Activated CD8-positive, alpha-beta memory T cell treated with anti-CD3 and anti-CD28 coated beads for 24 hours (primary cell): ENCODE data around the gene NRP1.

Source experiments
- DNase-seq: peaks from one replicate; pipeline ENCODE4 v3.0.0-alpha.2; 2020

Gene NRP1

DNA sequence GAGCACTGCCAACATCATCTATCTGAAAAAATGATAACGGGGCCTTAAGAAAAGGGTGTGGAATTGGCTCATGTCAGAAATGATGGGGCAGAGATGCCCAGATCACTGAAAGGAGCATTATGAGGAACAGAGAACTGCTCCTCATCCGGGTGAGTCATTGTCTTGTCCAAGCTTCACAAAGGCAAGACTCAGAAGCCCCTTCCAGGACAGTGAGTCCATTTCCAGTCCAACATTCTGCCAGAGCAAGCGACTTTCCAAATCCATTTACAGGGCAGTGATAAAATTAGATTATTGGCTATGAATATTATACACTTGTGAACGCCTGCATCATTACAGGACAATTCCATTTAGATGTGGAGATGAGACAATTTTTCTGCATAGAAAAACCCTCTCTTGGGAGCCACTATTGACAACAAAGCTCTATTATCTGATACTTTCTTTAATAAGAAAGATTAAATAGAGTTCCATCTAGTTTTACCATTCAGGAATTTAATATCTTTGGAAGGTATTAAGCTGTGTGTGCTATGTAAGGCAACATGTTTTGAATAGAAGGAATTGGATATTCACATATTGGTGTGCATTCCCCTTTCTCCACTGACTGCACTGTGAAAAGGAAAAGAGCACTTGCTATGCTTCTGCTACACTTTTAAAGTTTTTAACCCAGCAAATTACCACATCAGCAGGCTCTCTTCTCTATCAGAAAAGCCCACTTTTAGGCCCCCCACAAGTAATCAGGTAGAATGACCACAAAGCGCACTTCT lies 159.6 kb downstream of the NRP1 start:
- no peak for DNase-seq

- no peak for DNase-seq
Measured at GRCh38 chr10:33165911-33166310, 168.6 kb downstream of the NRP1 start.

DNA sequence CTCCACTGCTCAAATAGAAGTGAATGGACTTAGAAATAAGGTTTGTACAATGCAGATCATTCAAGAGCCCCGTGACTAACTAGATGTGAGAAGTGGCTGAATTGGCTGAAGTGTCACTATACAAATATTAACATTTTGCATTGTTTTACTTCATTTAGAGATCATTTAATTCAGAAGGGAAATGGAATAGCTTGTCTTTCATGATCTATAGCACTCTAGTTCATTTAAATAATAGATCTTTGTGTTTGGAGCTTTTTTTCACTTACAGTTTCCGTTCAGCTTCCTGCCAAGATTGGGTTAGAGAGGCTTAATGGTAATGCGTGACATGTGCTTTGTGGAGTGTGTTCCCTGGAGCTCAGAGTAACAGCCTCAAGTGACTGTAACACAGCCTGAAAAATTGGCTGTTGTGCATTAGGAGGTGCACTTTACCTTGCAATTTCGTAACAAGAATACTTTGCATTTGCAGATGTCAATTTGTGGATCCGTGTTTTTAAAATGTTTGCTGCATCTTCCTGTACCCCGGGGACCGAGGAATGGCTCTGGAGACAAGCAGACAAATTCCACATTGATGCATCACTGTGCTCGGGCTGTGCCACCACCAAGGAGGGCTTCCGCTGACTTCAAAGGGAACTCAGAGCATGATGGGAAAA lies 170.3 kb downstream of the NRP1 start:
- DNase-seq, result no peak

DNA sequence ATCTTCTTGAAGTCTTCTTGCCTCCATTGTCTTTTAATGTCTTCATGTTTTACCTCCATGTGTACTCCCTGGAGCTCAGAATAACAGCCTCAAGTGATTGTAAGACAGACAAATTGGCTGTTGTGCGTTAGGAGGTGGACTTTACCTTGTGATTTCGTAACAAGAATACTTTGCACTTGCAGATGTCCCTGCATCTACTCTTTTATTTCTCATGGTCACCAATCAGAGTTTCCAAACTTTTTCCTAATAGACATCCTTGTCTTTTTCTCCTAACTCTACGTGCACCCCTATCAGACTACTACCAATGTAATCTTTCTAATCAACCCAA lies 172.3 kb downstream of the NRP1 start:
- no peak for DNase-seq

GRCh38 chr10:33161550-33162247 lies 172.8 kb downstream of the NRP1 start:
- DNase-seq, result no peak

DNA sequence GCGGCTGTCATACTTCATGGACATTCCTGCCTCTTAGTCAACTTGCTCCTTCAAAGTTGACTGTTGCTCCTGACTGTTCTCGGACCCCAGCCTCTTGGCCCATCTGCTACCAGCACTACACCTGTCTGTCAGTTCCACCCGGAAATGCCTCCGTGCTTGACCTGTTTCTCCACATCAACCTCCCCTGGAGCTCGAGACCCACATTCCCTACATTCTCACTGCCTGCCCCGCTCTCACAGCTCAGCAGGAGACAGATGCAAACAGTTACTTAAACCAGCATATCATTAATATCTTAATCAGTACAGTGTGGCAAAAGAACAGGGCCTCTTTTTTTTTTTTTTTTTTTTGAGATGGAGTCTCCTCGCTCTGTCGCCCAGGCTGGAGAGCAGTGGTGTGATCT lies 174.3 kb downstream of the NRP1 start:
- DNase-seq, result no peak

- DNase-seq, result no peak
Measured at GRCh38 chr10:33157103-33157502, 177.4 kb downstream of the NRP1 start.

DNA sequence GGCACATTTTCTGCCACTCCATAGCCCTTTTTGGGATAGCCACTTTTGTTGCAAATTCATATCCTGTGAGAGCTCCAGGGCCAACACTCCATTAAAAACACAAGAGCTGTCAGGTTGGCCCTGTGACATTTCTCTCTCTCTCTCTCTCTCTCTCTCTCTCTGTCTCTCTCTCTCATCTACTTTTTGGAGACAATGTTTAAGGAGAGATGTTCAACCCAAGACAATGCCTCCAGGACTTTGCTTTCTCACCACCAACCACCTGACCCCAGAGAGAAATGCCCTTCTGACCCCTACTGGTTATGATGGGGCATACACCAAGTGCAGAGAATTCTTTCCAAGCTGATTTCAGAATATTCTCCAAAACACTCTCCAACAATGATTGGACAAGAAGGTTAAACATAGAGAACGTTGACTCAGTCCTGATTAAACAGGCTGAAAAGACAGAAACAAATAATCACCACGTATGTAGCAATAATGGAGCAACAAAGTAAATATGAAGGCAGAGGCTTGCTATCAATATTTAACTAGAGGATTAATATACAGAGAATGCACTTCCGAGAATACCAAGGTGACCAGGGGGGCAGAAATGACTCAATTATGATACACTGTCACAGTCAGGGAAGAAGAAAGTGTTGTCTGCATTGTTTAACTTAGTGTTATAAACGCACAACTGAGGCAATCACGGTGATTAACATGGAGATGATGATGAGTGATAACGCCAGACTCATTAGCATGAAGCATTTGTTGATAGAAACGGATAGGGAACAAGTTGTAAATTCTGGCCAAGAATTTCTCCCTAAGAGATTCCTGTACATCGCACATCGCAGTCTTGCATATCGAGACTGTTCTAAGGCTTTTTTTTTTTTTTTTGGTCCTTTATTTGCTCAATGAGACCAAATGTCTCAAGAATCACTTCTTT lies 178.5 kb downstream of the NRP1 start:
- no peak for DNase-seq

DNA sequence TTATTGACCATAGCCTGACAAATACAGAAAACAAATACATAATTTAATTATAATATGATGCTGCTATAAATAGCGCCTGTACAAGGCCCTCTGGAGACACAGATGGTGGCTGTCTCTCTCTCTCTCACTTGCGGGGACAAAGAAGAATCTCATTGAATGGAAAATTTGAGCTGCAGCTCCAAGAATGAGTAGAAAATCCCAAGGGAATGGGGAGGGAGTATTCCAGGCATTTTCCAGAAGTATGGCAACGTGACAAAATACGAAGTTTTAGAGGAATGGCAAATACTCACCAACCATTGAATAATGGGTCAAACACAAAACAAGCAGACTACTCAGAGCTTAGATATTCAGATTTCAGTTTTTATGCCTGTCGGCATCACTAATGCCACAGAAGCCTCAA lies 179.9 kb downstream of the NRP1 start:
- no peak for DNase-seq

DNA sequence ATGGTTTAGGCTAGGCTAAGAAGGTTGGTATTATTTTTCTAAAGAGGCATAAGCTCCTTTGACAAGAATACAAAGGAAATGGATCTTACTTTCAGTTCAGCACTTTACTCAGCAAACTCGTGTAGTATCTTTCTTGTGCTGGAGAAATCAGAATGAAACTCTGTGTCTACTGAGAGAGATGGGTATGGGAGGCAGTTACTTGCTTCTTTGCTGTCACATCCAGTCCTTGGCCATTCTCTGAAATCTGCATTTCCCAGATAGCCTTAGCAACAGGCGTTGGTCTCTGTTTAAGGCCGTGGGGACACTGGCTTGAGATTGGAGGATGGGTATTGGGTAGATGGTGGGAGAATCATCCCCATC lies 180.5 kb downstream of the NRP1 start:
- DNase-seq, result no peak

DNA sequence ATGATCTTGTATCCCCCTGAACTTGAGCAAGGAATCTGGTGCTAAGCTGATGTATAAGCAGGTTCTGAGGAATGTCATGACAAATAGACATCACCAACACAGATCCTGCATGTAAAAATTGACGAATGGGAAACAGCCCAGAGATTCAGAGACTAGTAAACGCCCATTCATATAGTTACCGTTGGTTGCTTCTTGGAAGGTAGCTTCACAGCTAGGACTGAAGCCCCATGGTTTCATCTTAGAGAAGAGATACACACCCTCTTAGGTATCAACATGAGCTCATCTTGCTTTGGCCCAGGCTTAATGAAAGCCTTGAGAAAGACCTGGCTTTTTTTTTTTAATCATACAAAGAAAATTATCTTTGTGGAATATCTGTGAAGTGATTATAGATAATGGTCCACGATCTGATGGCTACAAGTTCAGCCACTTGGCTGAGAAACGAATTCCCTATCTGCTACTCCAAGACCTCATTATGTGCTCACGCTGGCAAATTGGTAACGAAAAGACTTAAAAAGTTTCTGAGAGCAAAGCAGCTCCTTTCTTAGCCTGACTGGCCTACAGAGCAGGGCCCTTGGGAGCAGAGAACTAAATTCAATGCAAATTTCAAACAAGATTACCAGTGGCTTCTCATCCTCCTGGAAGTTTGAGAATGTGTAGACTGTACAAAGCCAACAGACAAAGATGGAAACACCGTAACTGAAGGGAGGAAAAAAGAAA lies 181.1 kb downstream of the NRP1 start:
- no peak for DNase-seq

- DNase-seq, result no peak
Measured at GRCh38 chr10:33152750-33153149, 181.7 kb downstream of the NRP1 start.

DNA sequence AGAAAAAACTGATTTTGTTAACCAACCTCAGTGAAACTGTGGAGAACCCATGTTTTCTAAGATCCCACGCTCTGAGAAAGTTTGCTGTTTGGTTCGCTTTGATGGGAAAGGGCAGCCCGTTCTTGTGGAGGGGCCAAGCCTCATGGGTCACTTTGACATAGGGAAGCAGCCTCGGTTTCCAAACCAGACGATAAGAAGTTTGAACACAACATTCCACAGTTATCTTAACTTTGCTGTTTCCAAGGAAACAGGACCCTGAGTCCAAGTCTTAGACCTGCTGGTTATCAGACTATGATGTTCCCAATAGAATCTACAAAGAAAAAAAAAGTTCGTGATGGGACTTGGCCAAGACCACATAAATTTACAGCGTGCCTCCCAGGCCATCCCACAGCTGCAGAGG lies 182.3 kb downstream of the NRP1 start:
- no peak for DNase-seq

DNA sequence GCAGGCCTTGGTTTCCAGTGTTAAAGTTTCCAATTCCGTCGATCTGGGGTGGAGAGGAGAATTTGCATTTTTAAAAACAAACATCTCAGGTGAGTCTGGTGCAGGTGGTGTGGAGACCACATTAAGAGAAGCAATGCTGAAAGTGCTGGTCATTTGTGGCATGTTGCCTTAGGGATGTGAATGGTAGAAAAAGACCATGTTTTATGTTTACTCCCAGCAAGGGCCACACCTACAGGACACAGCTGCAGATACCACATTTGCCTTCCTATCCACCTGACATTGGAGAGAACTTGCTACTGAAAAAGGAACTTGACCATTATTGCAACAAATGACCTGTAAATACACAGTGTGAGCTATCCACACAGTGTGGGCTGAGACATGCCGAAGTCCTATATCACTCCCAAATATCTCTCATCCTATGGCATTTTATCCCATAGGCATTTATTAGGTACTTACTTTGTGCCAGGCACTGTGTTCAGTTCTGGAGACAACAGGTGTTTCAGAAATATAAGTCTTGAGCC lies 183.1 kb downstream of the NRP1 start:
- DNase-seq, result no peak

DNA sequence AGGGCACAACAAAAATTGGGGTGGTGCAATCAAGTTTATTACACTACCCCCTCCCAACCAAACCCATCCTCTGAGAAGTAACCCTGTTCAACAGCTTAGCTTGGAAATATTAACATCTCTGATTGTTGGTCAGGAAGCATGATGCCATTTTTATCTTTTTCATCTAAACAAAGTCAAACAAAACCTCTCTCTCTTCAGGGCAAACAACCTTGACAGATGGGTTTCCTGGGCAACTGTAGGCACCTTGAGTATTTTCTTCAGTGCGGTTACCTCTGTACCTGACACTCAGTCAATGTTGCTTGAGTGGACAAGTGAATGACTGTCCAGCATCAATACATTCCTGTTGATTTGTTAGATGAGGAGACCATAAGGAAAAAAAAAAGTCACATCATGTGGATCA lies 183.6 kb downstream of the NRP1 start:
- no peak for DNase-seq

DNA sequence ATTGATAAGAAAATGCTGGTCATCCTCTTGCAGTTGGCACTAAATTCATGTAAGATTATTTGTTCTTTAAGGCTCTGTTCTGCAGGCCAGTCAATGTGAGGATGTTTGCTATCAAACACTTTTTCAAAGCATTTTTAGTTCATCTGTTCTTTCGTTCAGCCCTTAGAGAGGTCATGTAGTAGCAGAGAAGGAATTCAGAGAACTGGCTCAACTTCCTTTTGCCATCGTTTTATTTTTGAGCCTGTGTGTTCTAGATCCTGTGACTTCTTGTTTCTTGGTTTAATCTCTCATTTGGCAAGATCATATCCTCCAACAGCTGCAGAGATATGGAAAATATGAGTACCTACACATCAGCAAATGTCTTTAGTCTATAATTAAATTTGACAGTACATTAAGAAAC lies 184.3 kb downstream of the NRP1 start:
- no peak for DNase-seq

DNA sequence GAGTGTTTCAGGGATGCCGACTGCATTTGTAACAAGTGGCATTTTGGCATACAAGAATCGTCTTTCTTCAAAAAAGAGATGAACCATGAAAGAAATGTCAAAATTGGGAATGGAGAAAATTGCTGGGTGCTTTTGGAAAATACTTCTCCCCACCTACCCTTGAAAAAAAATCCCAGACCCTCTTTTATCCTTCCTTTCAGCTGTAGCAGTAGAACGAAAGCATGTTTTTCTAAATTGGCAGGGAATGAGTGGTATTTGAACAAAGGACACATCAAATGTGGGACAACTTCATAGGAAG lies 187.5 kb downstream of the NRP1 start:
- DNase-seq, result no peak

DNA sequence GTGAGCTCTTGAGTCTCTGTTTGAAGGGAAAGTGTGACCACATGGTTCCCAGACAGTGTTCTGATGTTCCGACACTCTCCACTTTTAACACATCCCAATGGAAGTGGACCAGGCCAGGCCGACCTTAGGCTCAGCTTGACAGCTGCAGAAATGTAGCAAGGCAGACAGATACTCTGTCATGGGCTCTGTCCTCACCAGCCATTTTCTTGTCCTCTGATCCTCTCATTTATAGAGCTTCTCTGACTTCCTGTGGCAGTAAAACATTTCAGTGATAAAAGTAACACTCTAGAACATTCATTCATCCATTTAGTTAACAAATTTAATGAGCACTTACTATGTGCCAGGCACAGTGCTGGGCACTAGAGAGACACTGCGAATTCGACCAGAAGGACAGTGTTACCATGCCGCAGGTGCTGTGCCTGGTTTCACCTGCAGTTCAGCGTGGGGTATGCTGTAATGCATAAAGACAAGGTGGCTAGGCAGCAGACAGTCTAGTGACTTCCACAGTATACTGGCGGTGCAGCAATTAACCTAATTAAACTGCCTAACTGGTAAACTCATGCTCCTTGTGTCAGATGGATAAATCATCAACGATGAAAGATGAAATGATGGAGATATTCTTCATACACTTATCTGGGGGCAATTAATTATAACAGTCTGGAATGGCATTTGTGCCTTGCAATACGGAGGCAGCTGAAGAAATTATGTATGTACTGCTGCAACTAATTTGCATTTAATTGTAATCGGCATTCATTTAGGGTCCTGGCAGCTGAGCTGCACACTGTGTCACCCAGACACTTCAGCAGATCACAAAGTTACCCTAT lies 188.1 kb downstream of the NRP1 start:
- DNase-seq, result no peak

DNA sequence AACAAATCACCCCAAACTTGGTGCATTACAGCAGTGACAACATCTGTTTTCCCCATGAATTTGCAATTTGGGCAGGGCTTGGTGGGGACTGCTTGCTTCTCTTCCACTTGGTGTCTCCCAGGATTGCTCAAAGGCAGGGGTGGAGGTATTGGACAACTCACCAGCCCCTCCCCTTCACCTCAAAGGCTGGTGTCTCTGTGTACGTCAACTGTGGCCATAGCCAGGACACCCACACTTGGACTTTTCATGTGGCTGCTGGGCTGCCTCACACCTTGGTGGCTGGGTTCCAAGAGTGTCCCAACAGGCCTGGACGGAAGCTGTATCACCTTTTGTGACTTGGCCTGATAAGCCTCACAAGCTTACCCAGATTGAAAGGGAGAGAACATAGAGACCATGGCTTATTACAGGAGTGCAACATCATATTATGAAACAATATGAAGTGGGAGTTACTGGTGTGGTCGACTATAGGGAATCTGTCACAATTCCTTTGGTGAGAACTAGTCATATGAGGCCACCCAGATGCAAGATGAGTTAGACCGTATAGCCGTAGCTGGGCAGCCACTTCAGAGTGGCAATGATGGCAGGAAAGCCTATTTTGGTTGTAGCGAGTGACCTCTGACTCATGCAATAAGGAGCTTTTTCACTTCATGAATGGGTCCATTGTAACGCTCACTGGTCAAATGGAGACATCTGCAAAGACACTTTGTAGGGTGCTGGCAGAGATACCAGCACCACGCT lies 188.8 kb downstream of the NRP1 start:
- DNase-seq, result no peak

GRCh38 chr10:33143160-33143728 lies 191.2 kb downstream of the NRP1 start:
- peak; percentile 75 for DNase-seq

DNA sequence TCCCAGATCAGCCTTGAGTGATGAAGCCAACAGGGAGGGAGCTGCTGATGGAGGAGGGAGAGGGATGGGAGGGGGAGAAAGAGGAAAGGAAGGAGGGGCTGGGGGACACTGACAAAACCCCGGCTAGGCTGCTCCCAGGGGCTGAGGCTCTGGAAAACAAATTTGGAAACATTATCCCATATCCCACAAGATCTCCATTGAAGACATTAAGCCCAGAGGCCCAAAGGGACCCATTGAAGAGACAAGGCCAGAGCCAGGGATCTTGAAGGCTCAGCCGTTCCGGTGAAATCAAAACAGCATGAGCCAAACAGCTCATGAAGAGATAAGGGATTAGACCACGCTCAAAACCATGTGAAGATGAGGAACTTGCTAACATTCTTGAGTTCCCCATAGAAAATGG lies 192.2 kb downstream of the NRP1 start:
- no peak for DNase-seq
